Renal cortical epithelial cell (primary cell): ENCODE data around the gene PPARGC1A. TPM values are rescaled to one million over a fixed set of nuclear protein-coding genes. Genes with fewer than 3 reads are reported as not detected.

Experiments used
- DNase-seq: peaks from one replicate; pipeline ENCODE4 v3.0.0-alpha.2; 2011; ENCODE audit warnings: low read depth
- total RNA-seq: library from RNA; depleted of rRNA; stranded (reverse); fragments of >200 nt; gene quantifications from 2 replicates; pipeline ENCODE4 v1.2.3, GENCODE V29; 2014

PPARGC1A gene
- total RNA-seq, 1 donor from 2014 or later, result 62.4 TPM

GRCh38 chr4:23911675-23912455, 22.0 kb upstream of the PPARGC1A start:
- DNase-seq, result no peak

GRCh38 chr4:23909671-23910070, 19.8 kb upstream of the PPARGC1A start:
- DNase-seq, result no peak

GRCh38 chr4:23906839-23907238, 17.0 kb upstream of the PPARGC1A start:
- DNase-seq, result no peak

- DNase-seq, result no peak
These were observed 14.8 kb upstream of the PPARGC1A start for GRCh38 chr4:23904639-23905071.

GRCh38 chr4:23903859-23904438, 14.1 kb upstream of the PPARGC1A start:
- DNase-seq, result no peak

- DNase-seq, result no peak
These were observed 12.5 kb upstream of the PPARGC1A start for GRCh38 chr4:23902222-23902804.

- DNase-seq, result no peak
These were observed 10.8 kb upstream of the PPARGC1A start for GRCh38 chr4:23900636-23901035.

GRCh38 chr4:23899565-23899964, 9.7 kb upstream of the PPARGC1A start:
- no peak for DNase-seq

GRCh38 chr4:23897564-23898109, 7.8 kb upstream of the PPARGC1A start:
- DNase-seq, result no peak

GRCh38 chr4:23894021-23894420, 4.2 kb upstream of the PPARGC1A start:
- peak; percentile 59 for DNase-seq

GRCh38 chr4:23891064-23891421, 1.2 kb upstream of the PPARGC1A start:
- no peak for DNase-seq

- DNase-seq, result peak; percentile 69
These were observed 669 bp upstream of the PPARGC1A start for GRCh38 chr4:23890369-23891063.

GRCh38 chr4:23889391-23889790, 456 bp downstream of the PPARGC1A start:
- no peak for DNase-seq

GRCh38 chr4:23888421-23889319, 1.2 kb downstream of the PPARGC1A start:
- DNase-seq, result peak; percentile 49

GRCh38 chr4:23887989-23888388, 1.9 kb downstream of the PPARGC1A start:
- DNase-seq, result no peak

- no peak for DNase-seq
These were observed 2.7 kb downstream of the PPARGC1A start for GRCh38 chr4:23887173-23887572.

GRCh38 chr4:23885943-23886590, 3.8 kb downstream of the PPARGC1A start:
- DNase-seq, result no peak

- peak; percentile 92 for DNase-seq
These were observed 5.1 kb downstream of the PPARGC1A start for GRCh38 chr4:23884741-23885140.

- DNase-seq, result peak; percentile 84
These were observed 5.6 kb downstream of the PPARGC1A start for GRCh38 chr4:23884261-23884660.

- peak; percentile 96 for DNase-seq
These were observed 6.8 kb downstream of the PPARGC1A start for GRCh38 chr4:23882976-23883531.
